BJ (cell line): ENCODE data around the gene FRMD3. TPM values are rescaled to one million over a fixed set of nuclear protein-coding genes. Genes with fewer than 3 reads are reported as not detected.

Source experiments
- CTCF ChIA-PET: fragments of 350-600 bp; formaldehyde crosslinking; extraction: SDS; loops from one replicate; lab custom pipeline; 2021; ENCODE audit warnings: antibody characterized with exemption, inconsistent platforms; lab: Yijun Ruan, JAX
- POLR2A ChIA-PET: fragments of 300-600 bp; sonication (Branson Sonifier 250); formaldehyde crosslinking; extraction: SDS; loops from one replicate; lab custom pipeline; 2021; ENCODE audit warnings: antibody characterized with exemption; lab: Charles Lee
- DNase-seq: peaks from one replicate; pipeline ENCODE4 v3.0.0-alpha.2; 2011; ENCODE audit warnings: low read depth
- H3K27me3 ChIP-seq: 2 replicates; pipeline ENCODE4 v1.6.0; 2011; ENCODE audit warnings: low read length; ENCODE audit not compliant: control insufficient read depth, insufficient read depth
- H3K36me3 ChIP-seq: 2 replicates; pipeline ENCODE4 v1.5.1; 2011; ENCODE audit warnings: low read length; ENCODE audit not compliant: control insufficient read depth, insufficient read depth
- H3K4me3 ChIP-seq: 2 replicates; pipeline ENCODE4 v1.5.1; 2011; ENCODE audit warnings: low read depth, mild to moderate bottlenecking, control low read depth, low read length
- polyA plus RNA-seq: library from polyadenylated mRNA; depleted of rRNA; stranded (reverse); fragments of >200 nt; gene quantifications from 2 replicates; pipeline ENCODE4 v1.2.3, GENCODE V29; 2011
- TF ChIP-seq, protein P1 (sequence below): IDR thresholded peaks from 2 replicates; pipeline ENCODE4 v1.5.1; 2011; ENCODE audit warnings: low read depth, mild to moderate bottlenecking, control low read depth, inconsistent platforms, low read length, moderate library complexity; ENCODE audit not compliant: insufficient read depth

Gene FRMD3
- polyA plus RNA-seq, 1 experiment, result 0.10 TPM

- POLR2A ChIA-PET, result no interaction called here
- no peaks in the 10 kb centered on the region for H3K36me3 ChIP-seq
- CTCF ChIA-PET, result no interaction called here
- DNase-seq, result no peak
- TF ChIP-seq, protein P1, sequence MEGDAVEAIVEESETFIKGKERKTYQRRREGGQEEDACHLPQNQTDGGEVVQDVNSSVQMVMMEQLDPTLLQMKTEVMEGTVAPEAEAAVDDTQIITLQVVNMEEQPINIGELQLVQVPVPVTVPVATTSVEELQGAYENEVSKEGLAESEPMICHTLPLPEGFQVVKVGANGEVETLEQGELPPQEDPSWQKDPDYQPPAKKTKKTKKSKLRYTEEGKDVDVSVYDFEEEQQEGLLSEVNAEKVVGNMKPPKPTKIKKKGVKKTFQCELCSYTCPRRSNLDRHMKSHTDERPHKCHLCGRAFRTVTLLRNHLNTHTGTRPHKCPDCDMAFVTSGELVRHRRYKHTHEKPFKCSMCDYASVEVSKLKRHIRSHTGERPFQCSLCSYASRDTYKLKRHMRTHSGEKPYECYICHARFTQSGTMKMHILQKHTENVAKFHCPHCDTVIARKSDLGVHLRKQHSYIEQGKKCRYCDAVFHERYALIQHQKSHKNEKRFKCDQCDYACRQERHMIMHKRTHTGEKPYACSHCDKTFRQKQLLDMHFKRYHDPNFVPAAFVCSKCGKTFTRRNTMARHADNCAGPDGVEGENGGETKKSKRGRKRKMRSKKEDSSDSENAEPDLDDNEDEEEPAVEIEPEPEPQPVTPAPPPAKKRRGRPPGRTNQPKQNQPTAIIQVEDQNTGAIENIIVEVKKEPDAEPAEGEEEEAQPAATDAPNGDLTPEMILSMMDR, result no peak
- H3K27me3 ChIP-seq, result no peaks in the 10 kb centered on the region
- H3K4me3 ChIP-seq, result no peak overlapping the region
Measured at GRCh38 chr9:83340451-83340850, 197.8 kb downstream of the FRMD3 start.

DNA sequence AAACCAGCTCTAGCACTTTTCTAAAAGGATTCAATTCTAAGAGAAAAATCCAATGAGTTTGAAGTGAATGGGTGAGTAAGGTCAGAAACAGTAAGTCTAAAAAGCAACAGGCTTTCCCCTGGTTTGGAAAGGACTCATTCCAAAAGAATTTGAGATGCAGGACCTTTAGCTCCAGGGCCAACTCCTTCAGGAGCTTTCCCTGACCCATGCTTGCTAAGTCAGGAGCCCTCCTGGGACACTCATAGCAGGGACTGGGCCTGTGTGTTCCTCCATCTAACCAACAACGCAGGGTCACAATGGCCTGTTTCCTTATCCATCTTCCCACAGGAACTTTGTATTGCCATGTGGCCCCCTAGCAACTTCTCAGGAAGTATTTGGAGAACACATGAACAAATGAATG, 198.8 kb downstream of the FRMD3 start:
- CTCF ChIA-PET, result interaction anchor here (0.8 kb wide), 1 partner anchor 205 kb away, joined by 5 read pairs; no protein-coding TSS in a partner anchor
- POLR2A ChIA-PET, result no interaction called here
- DNase-seq, result no peak

DNA sequence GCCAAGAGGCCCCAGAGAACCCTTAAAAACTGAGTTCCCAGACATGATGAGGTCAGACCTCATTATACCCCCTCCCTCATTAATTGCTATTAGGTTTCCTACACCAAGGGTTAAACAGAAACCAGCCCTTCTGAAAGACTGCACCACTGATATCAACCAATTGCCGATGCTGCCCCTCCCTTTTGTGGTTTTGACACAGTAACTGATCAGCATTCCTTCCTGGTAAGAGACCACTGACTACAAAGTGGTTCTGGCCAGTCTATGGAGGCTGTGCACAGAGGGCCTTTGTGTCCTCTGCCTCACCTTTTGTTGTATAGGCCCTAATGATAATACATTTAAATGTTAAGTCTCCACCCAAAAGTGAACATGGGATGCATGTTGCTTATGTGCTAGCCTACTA, 201.5 kb downstream of the FRMD3 start:
- CTCF ChIA-PET, result interaction anchor here (1.2 to 4.6 kb wide), 2 partner anchors 207 to 260 kb away, joined by 5 to 73 read pairs; no protein-coding TSS in a partner anchor
- no peak for DNase-seq
- TF ChIP-seq, protein P1, result no peak
- POLR2A ChIA-PET, result no interaction called here
- H3K36me3 ChIP-seq, result no peaks in the 10 kb centered on the region
- no peaks in the 10 kb centered on the region for H3K27me3 ChIP-seq
- no peak overlapping the region for H3K4me3 ChIP-seq

More for the DNA sequence above, 198.8 kb downstream of the FRMD3 start:
- H3K27me3 ChIP-seq, result no peaks in the 10 kb centered on the region
- H3K4me3 ChIP-seq, result no peak overlapping the region
- TF ChIP-seq, protein P1, result no peak
- H3K36me3 ChIP-seq, result no peaks in the 10 kb centered on the region

DNA sequence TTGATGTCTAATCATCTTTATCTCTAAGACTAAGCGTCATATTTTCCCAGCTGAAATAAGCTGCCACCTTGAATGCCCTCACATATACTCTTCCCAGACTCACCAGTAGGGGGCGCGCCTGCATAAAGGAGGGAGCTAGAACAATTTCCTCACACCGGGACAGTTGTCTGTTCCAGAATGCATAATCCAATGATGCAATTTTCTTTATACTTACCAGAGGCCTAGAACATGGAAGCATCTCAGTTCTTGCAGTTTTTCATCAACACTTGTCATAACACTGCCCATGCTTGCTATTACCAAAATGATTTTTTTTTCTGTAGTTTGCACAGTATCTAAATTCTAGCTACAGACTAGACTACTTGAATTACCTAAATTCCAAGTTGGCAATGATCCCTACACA, 203.9 kb downstream of the FRMD3 start:
- POLR2A ChIA-PET, result interaction anchor here (0.7 kb wide), 1 partner anchor 195 kb away, joined by 3 read pairs; no protein-coding TSS in a partner anchor
- H3K27me3 ChIP-seq, result no peaks in the 10 kb centered on the region
- DNase-seq, result peak; percentile 40
- CTCF ChIA-PET, result interaction anchor here (0.6 to 4.6 kb wide), 27 partner anchors 8 to 578 kb away, joined by 3 to 73 read pairs (median 4); partner anchors contain the start of gene FRMD3
- TF ChIP-seq, protein P1, result peak; percentile 84
- H3K4me3 ChIP-seq, result no peak overlapping the region
- H3K36me3 ChIP-seq, result no peaks in the 10 kb centered on the region

- H3K36me3 ChIP-seq, result no peaks in the 10 kb centered on the region
- CTCF ChIA-PET, result interaction anchor here (1.5 to 1.6 kb wide), 2 partner anchors 208 to 214 kb away, joined by 4 to 7 read pairs; partner anchors contain the start of gene FRMD3
- no peak overlapping the region for H3K4me3 ChIP-seq
- POLR2A ChIA-PET, result no interaction called here
- TF ChIP-seq, protein P1, result peak; percentile 9; the same call in 1 of the 2 replicates
- no peak for DNase-seq
- H3K27me3 ChIP-seq, result no peaks in the 10 kb centered on the region
Measured at GRCh38 chr9:83330207-83331196, 207.7 kb downstream of the FRMD3 start.
